ENCODE measurements around the gene CENPQ. TPM values are rescaled to one million over a fixed set of nuclear protein-coding genes. Genes with fewer than 3 reads are reported as not detected.
A peak's percentile ranks its signal among the peaks of the same experiment; 100 is the strongest.

The CENPQ gene
- total and polyA plus RNA-seq, 9 donors: 3.2 to 6.5 (median 5.3) TPM

DNA sequence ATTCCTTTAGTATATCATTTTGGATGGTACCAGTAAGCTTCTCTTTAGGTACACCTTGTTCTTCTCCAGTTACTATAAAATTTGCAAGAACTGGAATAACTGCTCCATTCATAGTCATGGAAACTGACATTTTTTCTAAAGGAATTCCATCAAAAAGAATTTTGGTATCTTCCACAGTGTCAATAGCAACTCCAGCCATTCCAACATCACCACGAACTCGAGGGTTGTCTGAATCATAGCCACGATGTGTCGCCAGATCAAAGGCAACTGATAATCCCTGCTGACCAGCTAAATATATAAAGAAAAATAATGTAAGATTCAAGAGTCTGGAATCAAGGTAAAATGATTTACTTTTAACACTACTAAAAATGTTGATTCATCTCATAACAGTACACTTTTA is 5.4 kb upstream of the CENPQ start:
- peaks cover 5% of the 10 kb centered on the region for H3K4me1 ChIP-seq (ENCODE audit: insufficient read depth)
- intact Hi-C loops (cut with DNase I): no loop called here
- no peak for DNase-seq
- H3K4me3 ChIP-seq: no peak overlapping the region
- no peak for TF ChIP-seq CTCF (IDR thresholded peaks at IDR 0.05)
- TF ChIP-seq POLR2A (IDR thresholded peaks at IDR 0.05): no peak
- TF ChIP-seq EP300 (IDR thresholded peaks at IDR 0.05): no peak
- WGBS, 3 donors: 72 to 77% (median 76%) methylated on average over 4 of the region's 4 CpGs
- no peaks in the 10 kb centered on the region for H3K9me3 ChIP-seq
- H3K36me3 ChIP-seq: no peaks in the 10 kb centered on the region
- H3K27ac ChIP-seq: no peak overlapping the region
- H3K27me3 ChIP-seq: no peaks in the 10 kb centered on the region

GRCh38 chr6:49462071-49462470 is 1.1 kb upstream of the CENPQ start:
- DNase-seq: no peak
- H3K9me3 ChIP-seq: no peaks in the 10 kb centered on the region
- TF ChIP-seq POLR2A (IDR thresholded peaks at IDR 0.05): no peak
- no peak for TF ChIP-seq CTCF (IDR thresholded peaks at IDR 0.05)
- intact Hi-C loops (cut with DNase I): no loop called here
- no peaks in the 10 kb centered on the region for H3K27me3 ChIP-seq
- H3K27ac ChIP-seq: peak overlapping the region; percentile 72 to 75
- peaks cover 3% of the 10 kb centered on the region for H3K4me1 ChIP-seq (ENCODE audit: insufficient read depth)
- WGBS, 3 donors: 16 to 32% (median 26%) methylated on average over 3 of the region's 3 CpGs
- no peaks in the 10 kb centered on the region for H3K36me3 ChIP-seq
- peak overlapping the region; percentile 62 for H3K4me3 ChIP-seq

GRCh38 chr6:49462599-49462926 is 607 bp upstream of the CENPQ start:
- peak in 1 of 3 donors; percentile 1 for TF ChIP-seq CTCF (IDR thresholded peaks at IDR 0.05)
- no peak for TF ChIP-seq POLR2A (IDR thresholded peaks at IDR 0.05)
- TF ChIP-seq EP300 (IDR thresholded peaks at IDR 0.05): no peak
- Histone ChIP-seq H3K4me3 (peak overlapping the region; percentile 62), H3K36me3 (no peaks in the 10 kb centered on the region), H3K27me3 (no peaks in the 10 kb centered on the region), H3K9me3 (no peaks in the 10 kb centered on the region), H3K4me1 (ENCODE audit: insufficient read depth) (peaks cover 3% of the 10 kb centered on the region), H3K27ac (peak overlapping the region; percentile 72 to 75)
- intact Hi-C loops (cut with DNase I): no loop called here
- DNase-seq: peak in 1 of 5 donors; percentile 12
- WGBS, 3 donors: 0 to 1% (median 1%) methylated on average over 7 of the region's 7 CpGs

GRCh38 chr6:49463612-49463967 is 420 bp downstream of the CENPQ start:
- H3K36me3 ChIP-seq: no peaks in the 10 kb centered on the region
- no peak for DNase-seq
- peak overlapping the region; percentile 62 for H3K4me3 ChIP-seq
- intact Hi-C loops (cut with DNase I): no loop called here
- H3K27me3 ChIP-seq: no peaks in the 10 kb centered on the region
- H3K9me3 ChIP-seq: no peaks in the 10 kb centered on the region
- 0 to 2% (median 1%) methylated on average over 4 of the region's 4 CpGs for WGBS, 3 donors
- peaks cover 3% of the 10 kb centered on the region for H3K4me1 ChIP-seq (ENCODE audit: insufficient read depth)
- no peak for TF ChIP-seq EP300 (IDR thresholded peaks at IDR 0.05)
- no peak for TF ChIP-seq CTCF (IDR thresholded peaks at IDR 0.05)
- no peak for TF ChIP-seq POLR2A (IDR thresholded peaks at IDR 0.05)
- H3K27ac ChIP-seq: peak overlapping the region in 1 of 2 donors; percentile 75

GRCh38 chr6:49464691-49465090 is 1.5 kb downstream of the CENPQ start:
- intact Hi-C loops (cut with DNase I): no loop called here

More at GRCh38 chr6:49464691-49465090, 1.5 kb downstream of the CENPQ start:
- H3K9me3 ChIP-seq: no peaks in the 10 kb centered on the region
- H3K4me1 ChIP-seq (ENCODE audit: insufficient read depth): peaks cover 3% of the 10 kb centered on the region
- H3K27ac ChIP-seq: no peak overlapping the region
- WGBS, 3 donors: 91 to 93% (median 92%) methylated on average over 2 of the region's 2 CpGs
- TF ChIP-seq POLR2A (IDR thresholded peaks at IDR 0.05): no peak
- DNase-seq: no peak
- no peaks in the 10 kb centered on the region for H3K27me3 ChIP-seq
- H3K4me3 ChIP-seq: no peak overlapping the region
- H3K36me3 ChIP-seq: no peaks in the 10 kb centered on the region

Measured in ovary (tissue), 9 donors.